CD4-positive, alpha-beta T cell treated with Interleukin-2 at 100 ng/mL for 4 hours (primary cell): ENCODE data around the gene FAM174B.

Experiments used
- DNase-seq: peaks from one replicate; pipeline ENCODE4 v3.0.0-alpha.2; 2020; ENCODE audit warnings: low spot score

The FAM174B gene

GRCh38 chr15:92599394-92599970 is 56.1 kb downstream of the FAM174B start:
- DNase-seq, result no peak

GRCh38 chr15:92597548-92597947 is 58.0 kb downstream of the FAM174B start:
- no peak for DNase-seq

DNA sequence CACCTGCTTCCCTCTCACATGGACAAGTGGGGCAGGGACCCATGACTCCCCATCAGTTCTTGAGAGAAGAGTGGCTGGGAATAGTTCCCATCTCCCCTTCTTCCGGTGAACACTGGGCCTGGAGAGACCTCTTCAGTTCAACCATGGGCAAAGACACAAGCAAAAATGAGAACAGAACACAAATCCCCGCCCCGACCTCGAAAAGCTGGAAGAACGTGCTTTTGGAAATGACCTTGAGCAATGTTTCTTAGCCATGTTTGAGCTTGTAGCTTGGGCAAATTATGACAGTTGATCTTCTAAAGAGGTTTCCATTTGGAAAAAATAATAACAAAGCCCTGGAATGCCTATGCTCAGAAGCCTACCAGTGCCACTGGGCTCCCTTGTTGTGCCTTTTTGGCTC is 59.0 kb downstream of the FAM174B start:
- DNase-seq, result no peak

DNA sequence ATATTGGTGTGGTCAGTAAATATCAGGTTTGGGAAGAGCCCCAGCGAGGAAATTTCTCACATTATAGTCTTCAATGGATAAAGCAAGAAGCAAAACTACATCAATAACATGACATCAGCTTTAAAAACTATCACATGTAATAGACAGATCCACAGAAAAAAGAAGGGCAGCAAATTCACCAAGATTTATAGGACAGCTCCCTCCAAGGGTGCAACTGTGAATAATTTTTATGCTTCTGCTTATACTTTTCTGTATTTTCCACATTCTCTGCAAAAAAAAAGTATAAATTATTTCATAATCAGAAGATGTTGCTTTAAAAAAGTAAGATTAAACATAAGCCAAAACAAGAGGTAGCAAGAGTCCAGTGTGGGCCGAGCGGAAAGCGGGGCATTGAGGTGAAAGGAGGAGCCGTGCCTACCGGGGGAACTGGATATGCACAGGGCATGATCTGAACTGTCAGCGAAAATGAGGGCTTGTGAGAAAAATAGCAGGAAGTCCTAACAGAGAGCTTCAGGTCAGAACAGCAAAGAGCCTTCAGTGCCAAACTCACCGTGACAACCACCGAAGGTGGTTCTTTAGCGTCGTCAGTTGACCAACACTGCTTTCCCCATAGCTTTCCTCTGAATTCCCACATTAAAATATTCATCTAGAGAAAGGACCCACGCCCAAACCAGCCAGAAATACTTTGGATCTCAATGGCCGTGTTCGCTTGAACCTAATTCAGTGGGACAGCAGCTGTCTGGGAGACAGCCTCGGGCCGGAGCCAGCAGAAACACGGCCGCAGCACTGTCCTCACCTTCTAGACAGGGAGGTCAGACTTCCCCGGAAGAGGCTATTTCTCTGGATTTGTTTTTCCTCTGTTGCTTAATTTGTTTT is 59.8 kb downstream of the FAM174B start:
- no peak for DNase-seq

GRCh38 chr15:92591275-92591674 is 64.3 kb downstream of the FAM174B start:
- DNase-seq, result no peak

DNA sequence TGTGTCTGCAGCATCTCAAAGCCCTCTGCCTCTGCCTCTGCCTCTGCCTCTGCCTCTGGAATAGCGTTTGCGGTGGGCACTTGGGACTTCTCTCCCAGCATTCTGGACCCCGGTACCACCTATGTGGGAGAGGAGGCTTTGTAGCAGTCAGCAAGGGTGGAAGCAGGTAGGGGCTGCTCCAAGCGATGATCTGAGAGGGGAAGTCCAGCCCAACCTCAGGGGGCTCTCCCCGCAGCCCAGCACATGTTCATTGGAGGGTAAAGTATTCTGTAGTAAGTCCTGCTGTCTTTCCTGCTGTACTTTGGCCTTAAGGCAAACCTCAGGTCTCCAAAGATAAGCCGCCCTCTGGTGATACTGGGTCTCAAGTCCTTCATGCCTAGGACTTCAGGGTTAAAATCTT is 68.6 kb downstream of the FAM174B start:
- DNase-seq, result no peak

DNA sequence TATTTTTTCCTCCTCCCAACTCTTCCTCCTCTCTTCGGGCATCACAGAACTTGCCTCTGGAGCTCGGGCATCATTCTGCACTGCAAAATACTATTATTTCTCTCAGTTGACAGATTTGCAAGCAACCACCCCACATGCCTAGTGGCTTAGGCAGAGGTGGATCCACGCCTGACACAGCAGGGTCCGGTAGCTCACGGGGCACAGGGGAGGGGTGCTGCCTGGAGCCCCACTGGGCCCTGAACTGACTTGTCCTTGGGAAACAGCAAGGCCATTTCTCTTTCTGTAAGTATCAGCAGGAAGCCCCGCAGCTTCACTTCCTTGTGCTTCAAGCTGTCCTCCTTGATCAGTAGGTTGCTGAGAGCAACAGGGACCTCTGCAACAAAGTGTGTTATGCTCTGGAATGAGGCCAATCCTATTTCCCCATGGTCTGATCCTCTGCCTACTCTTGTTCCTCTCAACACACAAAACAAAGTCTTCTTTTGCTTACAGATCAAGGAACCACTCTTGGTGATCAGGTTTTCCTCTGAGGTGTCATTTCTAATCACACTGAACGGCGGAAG is 69.1 kb downstream of the FAM174B start:
- DNase-seq, result no peak

GRCh38 chr15:92584105-92584504 is 71.5 kb downstream of the FAM174B start:
- no peak for DNase-seq

DNA sequence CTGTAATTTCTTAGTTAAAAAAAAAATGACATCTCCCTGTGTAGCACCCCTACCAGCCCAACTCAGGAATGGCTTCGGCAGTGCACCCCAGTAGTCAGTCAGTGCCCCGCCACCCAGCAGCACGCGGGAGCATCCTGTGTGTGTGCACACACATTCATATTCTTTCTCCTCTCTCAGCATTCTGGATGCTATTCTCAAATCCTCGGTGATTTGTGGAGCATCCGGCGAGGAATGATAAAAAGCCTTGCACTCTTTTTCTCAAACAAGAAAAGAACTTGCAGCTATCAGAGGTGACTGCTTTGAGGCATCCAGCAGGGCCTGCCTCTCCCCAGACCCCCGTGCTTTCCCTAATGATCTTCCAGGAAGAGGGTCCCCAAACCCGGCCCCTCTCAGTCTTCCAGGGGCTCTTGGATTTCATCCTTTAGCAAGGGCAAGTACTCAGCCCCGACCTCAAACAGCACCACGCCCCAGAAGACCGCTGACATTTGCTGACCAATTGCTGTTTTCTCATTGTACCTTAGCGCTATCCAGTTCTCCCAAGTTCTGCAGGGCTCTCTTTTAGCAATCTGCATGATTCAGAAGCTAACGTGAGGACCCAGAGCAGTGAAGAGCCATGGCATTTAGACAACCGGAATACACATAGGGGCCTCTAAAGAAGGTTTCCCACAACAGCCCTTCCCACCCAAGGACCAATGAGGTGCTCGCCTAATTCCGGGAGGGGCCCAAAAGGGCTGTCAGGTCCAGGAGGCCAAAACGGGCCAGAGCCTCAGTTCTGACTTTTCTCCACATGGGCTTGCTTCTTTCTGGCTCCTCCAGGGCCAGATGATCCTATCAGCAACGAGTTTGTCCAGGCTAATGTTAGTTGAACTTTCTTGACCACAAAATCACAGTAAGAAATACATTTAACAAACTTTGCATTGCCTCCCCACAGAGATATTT is 72.2 kb downstream of the FAM174B start:
- DNase-seq, result no peak

DNA sequence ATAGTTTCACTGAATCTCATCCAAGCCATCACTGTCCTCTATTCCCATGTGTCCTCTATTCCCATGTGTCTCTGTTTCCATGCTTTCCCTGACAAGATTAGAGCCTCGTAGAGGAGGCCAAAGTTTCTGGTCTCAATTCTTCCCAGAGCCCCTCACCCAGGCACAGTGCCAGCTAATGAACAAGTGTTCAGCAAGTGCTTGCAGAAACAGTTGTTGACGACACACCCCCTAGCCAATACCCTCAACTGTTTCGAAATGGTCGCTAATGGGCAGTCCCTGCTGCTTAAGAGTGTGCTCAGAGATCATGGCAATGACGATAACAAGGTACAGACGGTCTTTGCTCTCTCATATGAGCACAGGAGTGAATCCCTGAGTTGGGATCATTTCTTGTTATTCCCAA is 73.4 kb downstream of the FAM174B start:
- no peak for DNase-seq

GRCh38 chr15:92580933-92581445 is 74.6 kb downstream of the FAM174B start:
- DNase-seq, result no peak

- DNase-seq, result no peak
Observed at GRCh38 chr15:92580521-92580920, 75.1 kb downstream of the FAM174B start.

DNA sequence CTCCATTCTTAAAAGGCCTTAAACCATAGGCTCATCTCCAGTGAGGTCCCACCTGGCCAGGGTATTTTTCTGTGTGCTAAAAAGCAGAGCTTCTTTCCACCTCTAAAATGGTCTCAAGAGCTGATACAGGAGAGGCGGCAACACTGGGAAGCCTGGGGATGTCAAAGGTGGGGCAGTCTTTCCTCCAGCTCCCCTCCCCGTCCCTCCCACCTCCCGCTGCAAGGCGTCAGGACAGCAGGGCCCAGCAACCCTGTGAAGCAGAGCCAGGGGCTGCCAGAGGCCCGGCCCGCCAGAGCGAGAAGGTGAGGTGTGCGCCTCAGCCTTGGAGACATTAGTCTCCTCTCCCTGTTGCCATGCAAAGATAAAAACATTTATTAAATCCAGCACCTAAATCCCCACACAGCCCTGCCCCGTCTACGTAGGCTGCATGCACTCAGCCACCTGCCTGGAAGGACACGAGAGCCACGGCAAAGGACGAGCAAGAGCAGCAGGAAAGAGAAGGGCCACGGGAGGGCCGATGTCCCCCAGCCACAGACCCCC is 75.6 kb downstream of the FAM174B start:
- DNase-seq, result no peak

DNA sequence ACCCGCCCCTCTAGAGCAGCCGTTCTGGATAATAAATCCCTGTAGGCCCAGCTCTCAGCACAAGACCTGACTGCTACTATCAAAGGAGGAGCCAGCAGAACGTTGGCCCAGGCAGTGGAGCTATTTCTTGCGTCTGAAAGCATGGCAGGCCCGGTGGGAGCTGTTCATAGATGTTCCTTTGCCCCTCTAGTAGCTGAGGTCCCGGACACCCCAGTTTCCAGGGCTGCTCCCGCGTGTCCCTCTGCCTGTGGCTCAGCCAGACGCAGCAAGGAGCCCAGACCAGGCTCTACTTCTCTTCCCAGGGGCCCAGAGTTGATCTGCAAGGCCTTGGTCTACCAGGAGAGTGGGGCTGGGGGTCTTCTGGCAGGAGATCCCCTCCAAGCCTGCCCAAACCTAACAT is 76.1 kb downstream of the FAM174B start:
- no peak for DNase-seq

- DNase-seq, result no peak
Observed at GRCh38 chr15:92578096-92578835, 77.3 kb downstream of the FAM174B start.

GRCh38 chr15:92576597-92577200 is 78.9 kb downstream of the FAM174B start:
- DNase-seq, result no peak

- DNase-seq, result no peak
Observed at GRCh38 chr15:92574566-92574965, 81.0 kb downstream of the FAM174B start.

DNA sequence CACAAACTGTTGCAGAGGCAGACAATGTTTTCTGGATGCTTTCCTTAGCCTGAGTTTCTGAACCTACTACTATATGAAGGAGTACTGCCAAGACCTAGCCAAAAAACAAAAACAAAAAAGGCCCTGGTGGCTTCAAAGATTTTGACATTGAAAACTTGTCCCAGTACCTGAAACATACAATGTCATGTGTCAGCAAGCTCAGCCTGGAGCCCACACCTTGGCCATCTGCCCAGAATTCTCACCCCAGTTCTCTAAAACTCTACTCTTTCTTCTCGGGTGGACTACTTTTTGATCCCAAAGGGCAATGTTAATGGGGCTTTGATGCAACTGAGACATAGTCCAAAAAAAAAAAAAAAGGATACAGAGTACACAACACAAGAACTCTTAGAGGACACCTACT is 81.4 kb downstream of the FAM174B start:
- no peak for DNase-seq

DNA sequence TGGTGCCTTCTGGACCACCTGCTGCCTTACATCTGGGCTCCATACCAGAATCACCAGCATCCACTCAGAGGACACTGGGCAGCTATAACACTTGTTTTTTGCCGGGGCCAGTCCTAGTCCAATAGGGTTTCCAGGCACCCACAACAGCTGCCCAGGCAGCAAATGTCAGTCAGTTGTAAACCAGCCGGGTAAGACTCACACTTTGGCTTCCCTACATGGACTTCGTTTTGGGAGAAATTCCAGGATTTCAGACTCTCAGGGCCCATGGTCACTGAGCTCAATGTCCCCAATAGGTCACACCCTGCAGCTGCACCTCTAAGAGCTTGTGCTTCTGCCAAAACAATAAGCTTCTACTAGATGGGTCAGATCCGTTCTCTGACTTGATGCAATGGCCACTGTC is 83.8 kb downstream of the FAM174B start:
- DNase-seq, result no peak

DNA sequence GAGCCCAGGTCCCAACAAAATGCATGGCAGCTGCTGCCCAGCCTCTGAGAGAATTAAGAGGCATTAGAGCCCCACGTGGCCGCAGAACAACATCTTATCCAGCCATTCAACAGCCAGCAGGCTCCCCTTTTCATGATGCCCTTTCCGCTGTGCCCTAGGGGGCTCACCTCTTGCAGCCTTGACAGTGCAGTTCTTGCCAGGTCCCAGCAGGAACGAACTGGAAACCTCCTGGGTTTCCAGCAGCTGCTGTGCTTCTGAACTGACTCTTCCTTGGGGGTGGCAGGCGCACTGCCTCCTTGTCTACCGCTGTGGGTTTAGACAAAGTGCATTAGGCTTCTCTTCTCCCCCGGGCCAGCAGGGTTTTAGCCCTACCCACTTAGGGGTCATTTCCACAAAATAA is 85.2 kb downstream of the FAM174B start:
- no peak for DNase-seq

- no peak for DNase-seq
Observed at GRCh38 chr15:92569778-92570177, 85.8 kb downstream of the FAM174B start.
